ENCODE measurements around the gene DPPA5. TPM values are rescaled to one million over a fixed set of nuclear protein-coding genes. Genes with fewer than 3 reads are reported as not detected.

DPPA5 gene
- total RNA-seq, 2 experiments from 2014 or later, result not detected

Other genes starting within 250 kb of the DPPA5 start
- not detected for gene KHDC1L, start 128.8 kb downstream of the DPPA5 start, total RNA-seq
- 1 to 10 TPM; 2.8 to 4.2 TPM for gene KHDC1, start 91.1 kb downstream of the DPPA5 start, total RNA-seq
- not detected for gene KHDC3L, start 8.4 kb upstream of the DPPA5 start, total RNA-seq
- gene OOEP, start 15.6 kb upstream of the DPPA5 start, total RNA-seq, result under 1 TPM; 0.55 to 0.86 TPM
- under 1 TPM; 0.51 to 0.66 TPM for gene DDX43, start 40.6 kb upstream of the DPPA5 start, total RNA-seq
- gene CGAS, start 98.0 kb upstream of the DPPA5 start, total RNA-seq, result 10 to 100 TPM; 22.2 to 24.1 TPM
- gene MTO1, start 107.5 kb upstream of the DPPA5 start, total RNA-seq, result 10 to 100 TPM; 45.0 to 49.7 TPM
- over 10,000 TPM; 11,209 to 15,482 TPM for gene EEF1A1, start 166.8 kb upstream of the DPPA5 start, total RNA-seq

Data from activated CD4-positive, alpha-beta T cell treated with anti-CD3 and anti-CD28 coated beads for 36 hours (primary cell).